ENCODE results near the gene ARHGEF37.
"Not testable (repeated sequence)": the region's sequence is repeated elsewhere in the genome, so short reads cannot be mapped to it uniquely, and the experiment has no call there.

The ARHGEF37 gene

GRCh38 chr5:149551227-149552037, 29.9 kb upstream of the ARHGEF37 start, which contains the start of gene CSNK1A1:
Gene CSNK1A1, minus strand, starts transcription at chr5:149551439. Its CDS starts 475 bp downstream, at chr5:149550964.
- Mint-ChIP-seq H3K27me3 (ENCODE audit: low read depth) (no peaks in the 10 kb centered on the region), H3K4me3 (peak within 1 kb of the TSS; percentile 95), H3K4me1 (ENCODE audit: low read depth) (peaks cover 13% of the 10 kb centered on the region), H3K36me3 (ENCODE audit: low read depth) (peaks cover 24% of the 10 kb centered on the region), H3K9me3 (no peaks in the 10 kb centered on the region), H3K27ac (peak within 1 kb of the TSS; percentile 92)

- peaks cover 8% of the 10 kb centered on the region for H3K4me1 Mint-ChIP-seq (ENCODE audit: low read depth)
- no peaks in the 10 kb centered on the region for H3K27me3 Mint-ChIP-seq (ENCODE audit: low read depth)
- peaks cover 19% of the 10 kb centered on the region for H3K36me3 Mint-ChIP-seq (ENCODE audit: low read depth)
- H3K4me3 Mint-ChIP-seq = peak overlapping the region; percentile 95
- H3K27ac Mint-ChIP-seq = peak overlapping the region; percentile 92
- H3K9me3 Mint-ChIP-seq = no peaks in the 10 kb centered on the region
Observed at GRCh38 chr5:149552038-149552494, 29.2 kb upstream of the ARHGEF37 start.

- no peaks in the 10 kb centered on the region for H3K9me3 Mint-ChIP-seq
- H3K27me3 Mint-ChIP-seq (ENCODE audit: low read depth) = no peaks in the 10 kb centered on the region
- H3K4me3 Mint-ChIP-seq = no peak overlapping the region
- H3K36me3 Mint-ChIP-seq (ENCODE audit: low read depth) = peaks cover 15% of the 10 kb centered on the region
- H3K27ac Mint-ChIP-seq = no peak overlapping the region
- H3K4me1 Mint-ChIP-seq (ENCODE audit: low read depth) = peaks cover 4% of the 10 kb centered on the region
Observed at GRCh38 chr5:149552553-149553160, 28.6 kb upstream of the ARHGEF37 start.

- H3K4me3 Mint-ChIP-seq = no peak overlapping the region
- H3K4me1 Mint-ChIP-seq (ENCODE audit: low read depth) = peaks cover 15% of the 10 kb centered on the region
- no peak overlapping the region for H3K27ac Mint-ChIP-seq
- no peaks in the 10 kb centered on the region for H3K27me3 Mint-ChIP-seq (ENCODE audit: low read depth)
- no peaks in the 10 kb centered on the region for H3K9me3 Mint-ChIP-seq
- H3K36me3 Mint-ChIP-seq (ENCODE audit: low read depth) = no peaks in the 10 kb centered on the region
Observed at GRCh38 chr5:149559706-149560105, 21.6 kb upstream of the ARHGEF37 start.

- no peaks in the 10 kb centered on the region for H3K27me3 Mint-ChIP-seq (ENCODE audit: low read depth)
- no peaks in the 10 kb centered on the region for H3K9me3 Mint-ChIP-seq
- H3K4me1 Mint-ChIP-seq (ENCODE audit: low read depth) = peaks cover 15% of the 10 kb centered on the region
- H3K27ac Mint-ChIP-seq = peak overlapping the region; percentile 27
- no peak overlapping the region for H3K4me3 Mint-ChIP-seq
- H3K36me3 Mint-ChIP-seq (ENCODE audit: low read depth) = no peaks in the 10 kb centered on the region
Observed at GRCh38 chr5:149561848-149562247, 19.4 kb upstream of the ARHGEF37 start.

GRCh38 chr5:149563466-149563865, 17.8 kb upstream of the ARHGEF37 start:
- no peaks in the 10 kb centered on the region for H3K27me3 Mint-ChIP-seq (ENCODE audit: low read depth)
- peak overlapping the region; percentile 60 for H3K27ac Mint-ChIP-seq
- H3K9me3 Mint-ChIP-seq = no peaks in the 10 kb centered on the region
- H3K4me3 Mint-ChIP-seq = no peak overlapping the region
- H3K4me1 Mint-ChIP-seq (ENCODE audit: low read depth) = peaks cover 15% of the 10 kb centered on the region
- H3K36me3 Mint-ChIP-seq (ENCODE audit: low read depth) = no peaks in the 10 kb centered on the region

GRCh38 chr5:149564542-149565140, 16.7 kb upstream of the ARHGEF37 start:
- not testable (repeated sequence) for H3K27me3 Mint-ChIP-seq (ENCODE audit: low read depth); H3K36me3 Mint-ChIP-seq (ENCODE audit: low read depth); H3K9me3 Mint-ChIP-seq; H3K4me3 Mint-ChIP-seq; H3K27ac Mint-ChIP-seq
- H3K4me1 Mint-ChIP-seq (ENCODE audit: low read depth) = peaks cover 15% of the 10 kb centered on the region

GRCh38 chr5:149567226-149567625, 14.1 kb upstream of the ARHGEF37 start:
- H3K27me3 Mint-ChIP-seq (ENCODE audit: low read depth) = no peaks in the 10 kb centered on the region
- H3K4me1 Mint-ChIP-seq (ENCODE audit: low read depth) = peaks cover 8% of the 10 kb centered on the region
- no peak overlapping the region for H3K4me3 Mint-ChIP-seq
- no peaks in the 10 kb centered on the region for H3K9me3 Mint-ChIP-seq
- H3K27ac Mint-ChIP-seq = no peak overlapping the region
- H3K36me3 Mint-ChIP-seq (ENCODE audit: low read depth) = no peaks in the 10 kb centered on the region

GRCh38 chr5:149572170-149572569, 9.1 kb upstream of the ARHGEF37 start:
- Mint-ChIP-seq H3K36me3 (ENCODE audit: low read depth) (peaks cover 2% of the 10 kb centered on the region), H3K4me3 (no peak overlapping the region), H3K9me3 (no peaks in the 10 kb centered on the region), H3K4me1 (ENCODE audit: low read depth) (peaks cover 19% of the 10 kb centered on the region), H3K27ac (no peak overlapping the region), H3K27me3 (ENCODE audit: low read depth) (no peaks in the 10 kb centered on the region)

- H3K9me3 Mint-ChIP-seq = no peaks in the 10 kb centered on the region
- H3K4me1 Mint-ChIP-seq (ENCODE audit: low read depth) = peaks cover 19% of the 10 kb centered on the region
- no peak overlapping the region for H3K4me3 Mint-ChIP-seq
- no peaks in the 10 kb centered on the region for H3K27me3 Mint-ChIP-seq (ENCODE audit: low read depth)
- H3K36me3 Mint-ChIP-seq (ENCODE audit: low read depth) = peaks cover 2% of the 10 kb centered on the region
- no peak overlapping the region for H3K27ac Mint-ChIP-seq
Observed at GRCh38 chr5:149572576-149573231, 8.6 kb upstream of the ARHGEF37 start.

- Mint-ChIP-seq H3K4me3 (no peak overlapping the region), H3K36me3 (ENCODE audit: low read depth) (peaks cover 2% of the 10 kb centered on the region), H3K27me3 (ENCODE audit: low read depth) (no peaks in the 10 kb centered on the region), H3K9me3 (no peaks in the 10 kb centered on the region), H3K4me1 (ENCODE audit: low read depth) (peaks cover 20% of the 10 kb centered on the region), H3K27ac (no peak overlapping the region)
Observed at GRCh38 chr5:149575131-149575530, 6.2 kb upstream of the ARHGEF37 start.

- H3K9me3 Mint-ChIP-seq = no peaks in the 10 kb centered on the region
- peak overlapping the region; percentile 89 for H3K27ac Mint-ChIP-seq
- H3K36me3 Mint-ChIP-seq (ENCODE audit: low read depth) = peaks cover 2% of the 10 kb centered on the region
- peak overlapping the region; percentile 23 for H3K4me3 Mint-ChIP-seq
- H3K27me3 Mint-ChIP-seq (ENCODE audit: low read depth) = no peaks in the 10 kb centered on the region
- H3K4me1 Mint-ChIP-seq (ENCODE audit: low read depth) = peaks cover 28% of the 10 kb centered on the region
Observed at GRCh38 chr5:149576021-149576420, 5.3 kb upstream of the ARHGEF37 start.

- H3K27me3 Mint-ChIP-seq (ENCODE audit: low read depth) = no peaks in the 10 kb centered on the region
- peaks cover 34% of the 10 kb centered on the region for H3K4me1 Mint-ChIP-seq (ENCODE audit: low read depth)
- H3K36me3 Mint-ChIP-seq (ENCODE audit: low read depth) = peaks cover 2% of the 10 kb centered on the region
- no peak overlapping the region for H3K4me3 Mint-ChIP-seq
- no peak overlapping the region for H3K27ac Mint-ChIP-seq
- H3K9me3 Mint-ChIP-seq = no peaks in the 10 kb centered on the region
Observed at GRCh38 chr5:149578896-149579295, 2.4 kb upstream of the ARHGEF37 start.

GRCh38 chr5:149580808-149581191, 498 bp upstream of the ARHGEF37 start:
- H3K9me3 Mint-ChIP-seq = no peaks in the 10 kb centered on the region
- H3K27ac Mint-ChIP-seq = no peak overlapping the region
- H3K4me3 Mint-ChIP-seq = peak overlapping the region; percentile 73
- peaks cover 26% of the 10 kb centered on the region for H3K4me1 Mint-ChIP-seq (ENCODE audit: low read depth)
- peaks cover 2% of the 10 kb centered on the region for H3K36me3 Mint-ChIP-seq (ENCODE audit: low read depth)
- H3K27me3 Mint-ChIP-seq (ENCODE audit: low read depth) = no peaks in the 10 kb centered on the region

Measured in T-helper 1 cell treated with Interleukin-12 subunit alpha and Interleukin-12 subunit beta and Interleukin-4 antibody, amounts not matched to agents 30 μg/mL and 1 μg/mL, for 36 hours (primary cell).